HepG2 (cell line): ENCODE data around the gene NOC2L. TPM values are rescaled to one million over a fixed set of nuclear protein-coding genes. Genes with fewer than 3 reads are reported as not detected.

Source experiments
- AHDC1 ChIP-seq: sonication (generic); formaldehyde crosslinking; IDR thresholded peaks from 2 replicates; pipeline ENCODE4 v1.5.1; 2020; ENCODE audit warnings: mild to moderate bottlenecking, missing genetic modification reagents, borderline replicate concordance
- AKAP8 ChIP-seq: sonication (generic); formaldehyde crosslinking; IDR thresholded peaks from 2 replicates; pipeline ENCODE4 v1.5.1; 2020; ENCODE audit warnings: mild to moderate bottlenecking, missing genetic modification reagents
- E2F5 ChIP-seq: sonication (generic); formaldehyde crosslinking; conservative IDR thresholded peaks from 2 replicates; pipeline ENCODE4 v1.4.0; 2020; ENCODE audit warnings: missing genetic modification reagents
- HHEX ChIP-seq: IDR thresholded peaks from 2 replicates; pipeline ENCODE4 v1.6.1; 2016; ENCODE audit warnings: control low read depth
- HNF4G ChIP-seq, 2 experiments: sonication (generic) in 1 of 2; formaldehyde crosslinking in 1 of 2; IDR thresholded peaks; 2 replicates each; pipeline versions ENCODE4 v1.4.0 to v1.6.1; 2011 to 2020; ENCODE audit warnings: borderline replicate concordance in 2 of 2, low read depth in 2 of 2, mild to moderate bottlenecking in 2 of 2, low read length in 1 of 2, missing genetic modification reagents in 1 of 2, moderate library complexity in 1 of 2
- MZF1 ChIP-seq: sonication (generic); formaldehyde crosslinking; IDR thresholded peaks from 2 replicates; pipeline ENCODE4 v1.8.1; 2023; ENCODE audit warnings: mild to moderate bottlenecking, missing genetic modification reagents, borderline replicate concordance
- NCOA1 ChIP-seq: sonication (generic); formaldehyde crosslinking; IDR thresholded peaks from 2 replicates; pipeline ENCODE4 v1.9.0; 2021; ENCODE audit warnings: missing genetic modification reagents
- SCMH1 ChIP-seq: sonication (generic); formaldehyde crosslinking; IDR thresholded peaks from 2 replicates; pipeline ENCODE4 v1.9.0; 2021; ENCODE audit warnings: missing genetic modification reagents, mild to moderate bottlenecking, borderline replicate concordance
- SMARCE1 ChIP-seq: fragments of 450-650 bp; IDR thresholded peaks from 2 replicates; pipeline ENCODE4 v1.6.1; 2017; ENCODE audit warnings: borderline replicate concordance
- SP4 ChIP-seq: sonication (generic); formaldehyde crosslinking; IDR thresholded peaks from 2 replicates; pipeline ENCODE4 v1.8.1; 2023; ENCODE audit warnings: mild to moderate bottlenecking, missing genetic modification reagents
- STAT5B ChIP-seq: sonication (generic); formaldehyde crosslinking; IDR thresholded peaks from 2 replicates; pipeline ENCODE4 v1.4.0; 2020; ENCODE audit warnings: missing genetic modification reagents
- ZNF431 ChIP-seq: sonication (generic); formaldehyde crosslinking; IDR thresholded peaks from 2 replicates; pipeline ENCODE4 v1.9.0; 2022; ENCODE audit warnings: missing genetic modification reagents, low read depth, mild to moderate bottlenecking, borderline replicate concordance
- ZNF460 ChIP-seq: sonication (generic); formaldehyde crosslinking; IDR thresholded peaks from 2 replicates; pipeline ENCODE4 v1.5.1; 2020; ENCODE audit warnings: missing genetic modification reagents, mild to moderate bottlenecking, borderline replicate concordance
- ZNF550 ChIP-seq: sonication (generic); formaldehyde crosslinking; IDR thresholded peaks from 2 replicates; pipeline ENCODE4 v1.4.0; 2020; ENCODE audit warnings: mild to moderate bottlenecking, missing genetic modification reagents, borderline replicate concordance
- ZNF558 ChIP-seq: sonication (generic); formaldehyde crosslinking; IDR thresholded peaks from 2 replicates; pipeline ENCODE4 v1.9.0; 2022; ENCODE audit warnings: mild to moderate bottlenecking, missing genetic modification reagents, borderline replicate concordance
- ZNF724P ChIP-seq: sonication (generic); formaldehyde crosslinking; IDR thresholded peaks from 2 replicates; pipeline ENCODE4 v1.8.0; 2022; ENCODE audit warnings: missing genetic modification reagents, borderline replicate concordance
- polyA plus RNA-seq, 8 experiments: library from polyadenylated mRNA; depleted of rRNA in 3 of 8; stranded (reverse) in 7 of 8; unstranded in 1 of 8; fragments of >200 nt; fragmentation: Illumina TruSeq in 4 of 8; extraction: Trizol in 4 of 8; gene quantifications; 2 replicates each; pipeline versions ENCODE4 v1.2.1 to v1.2.3, GENCODE V29; 2011 to 2016; ENCODE audit warnings: low read depth in 4 of 8, missing spikeins in 1 of 8, mixed read lengths in 1 of 8; ENCODE audit not compliant: insufficient read depth in 1 of 8
- total RNA-seq, 5 experiments: library from RNA; depleted of rRNA; stranded (reverse); fragments of >200 nt; fragmentation: Illumina TruSeq; extraction: Trizol; gene quantifications; 2 replicates each; pipeline ENCODE4 v1.2.3, GENCODE V29; 2016; ENCODE audit warnings: low read depth in 1 of 5

Gene NOC2L
- total and polyA plus RNA-seq, 2 of the 13 experiments (the other 11 are each of a cell fraction or from before 2014, with no cell fraction given), result 32.0 to 103 TPM

- TF ChIP-seq AHDC1 (CRISPR knock-in tag) (peak; percentile 59; the same call in 1 of the 2 replicates), HHEX (CRISPR knock-in tag) (no peak), ZNF558 (CRISPR knock-in tag) (no peak), AKAP8 (CRISPR knock-in tag) (0 out of 2 replicates have a peak, but pooled peaks have one; percentile 74), STAT5B (CRISPR knock-in tag) (no peak), HNF4G (IDR thresholded peaks at IDR 0.05; ENCODE audit: borderline replicate concordance, low read depth, low read length) (peak; percentile 99), HNF4G (CRISPR knock-in tag; IDR thresholded peaks at IDR 0.05; ENCODE audit: borderline replicate concordance, low read depth) (peak; percentile 100), SCMH1 (CRISPR knock-in tag) (no peak), ZNF431 (CRISPR knock-in tag) (no peak; the same call in 1 of the 2 replicates), E2F5 (CRISPR knock-in tag) (no peak), ZNF460 (CRISPR knock-in tag) (no peak), SMARCE1 (no peak), ZNF724P (CRISPR knock-in tag) (peak; percentile 84; the same call in 1 of the 2 replicates), ZNF550 (CRISPR knock-in tag) (no peak), MZF1 (CRISPR knock-in tag) (0 out of 2 replicates have a peak, but pooled peaks have one; percentile 31), NCOA1 (CRISPR knock-in tag) (0 out of 2 replicates have a peak, but pooled peaks have one; percentile 59), SP4 (CRISPR knock-in tag) (peak; percentile 78)
Measured at GRCh38 chr1:1006305-1007159, 47.5 kb upstream of the NOC2L start (continued).
